Left ventricle myocardium inferior (tissue), 1 donor: ENCODE measurements around the gene KMO. TPM values are rescaled to one million over a fixed set of nuclear protein-coding genes. Genes with fewer than 3 reads are reported as not detected.

Experiments used
- DNase-seq: peaks from one replicate; pipeline ENCODE4 v3.0.0-alpha.2; 2020
- H3K27ac ChIP-seq: fragments of 200-600 bp; replicated peaks from 2 replicates; pipeline ENCODE4 v1.8.0; 2021
- H3K27me3 ChIP-seq: fragments of 200-600 bp; 2 replicates; pipeline ENCODE4 v1.8.0; 2021; ENCODE audit warnings: low read depth
- H3K36me3 ChIP-seq: fragments of 200-600 bp; 2 replicates; pipeline ENCODE4 v1.8.0; 2021
- H3K4me1 ChIP-seq: fragments of 200-600 bp; 2 replicates; pipeline ENCODE4 v1.8.0; 2021
- H3K4me3 ChIP-seq: fragments of 200-600 bp; 2 replicates; pipeline ENCODE4 v1.8.0; 2021; ENCODE audit warnings: mild to moderate bottlenecking, moderate library complexity
- H3K9me3 ChIP-seq: fragments of 200-600 bp; replicated peaks from 2 replicates; pipeline ENCODE4 v1.8.0; 2021
- intact Hi-C: fragments of 100-400 bp; cut with micrococcal nuclease; formaldehyde crosslinking; loops from one replicate; pipeline ENCODE4 v1.11.0; 2022
- total RNA-seq: library from RNA; stranded (reverse); fragmentation: NEBNext Ultra II Directional; extraction: Animal tissue kit (Norgen Biotek cat#: 25700); gene quantifications from one replicate; pipeline ENCODE4 v1.2.1, GENCODE V29; 2021
- TF ChIP-seq, protein P1 (sequence below): fragments of 200-600 bp; IDR thresholded peaks from 2 replicates; pipeline ENCODE4 v1.8.0; 2021; ENCODE audit warnings: antibody characterized with exemption, mild to moderate bottlenecking, borderline replicate concordance
- donor health status: DM: no; HTN: yes; CAD: no; lungs with severe emphysema.

KMO gene
- total RNA-seq, 1 donor from 2014 or later = not detected

GRCh38 chr1:241592273-241592958 lies 60.2 kb downstream of the KMO start:
- DNase-seq = no peak
- H3K27me3 ChIP-seq = no peaks in the 10 kb centered on the region
- peaks cover 7% of the 10 kb centered on the region for H3K36me3 ChIP-seq
- TF ChIP-seq, protein P1, sequence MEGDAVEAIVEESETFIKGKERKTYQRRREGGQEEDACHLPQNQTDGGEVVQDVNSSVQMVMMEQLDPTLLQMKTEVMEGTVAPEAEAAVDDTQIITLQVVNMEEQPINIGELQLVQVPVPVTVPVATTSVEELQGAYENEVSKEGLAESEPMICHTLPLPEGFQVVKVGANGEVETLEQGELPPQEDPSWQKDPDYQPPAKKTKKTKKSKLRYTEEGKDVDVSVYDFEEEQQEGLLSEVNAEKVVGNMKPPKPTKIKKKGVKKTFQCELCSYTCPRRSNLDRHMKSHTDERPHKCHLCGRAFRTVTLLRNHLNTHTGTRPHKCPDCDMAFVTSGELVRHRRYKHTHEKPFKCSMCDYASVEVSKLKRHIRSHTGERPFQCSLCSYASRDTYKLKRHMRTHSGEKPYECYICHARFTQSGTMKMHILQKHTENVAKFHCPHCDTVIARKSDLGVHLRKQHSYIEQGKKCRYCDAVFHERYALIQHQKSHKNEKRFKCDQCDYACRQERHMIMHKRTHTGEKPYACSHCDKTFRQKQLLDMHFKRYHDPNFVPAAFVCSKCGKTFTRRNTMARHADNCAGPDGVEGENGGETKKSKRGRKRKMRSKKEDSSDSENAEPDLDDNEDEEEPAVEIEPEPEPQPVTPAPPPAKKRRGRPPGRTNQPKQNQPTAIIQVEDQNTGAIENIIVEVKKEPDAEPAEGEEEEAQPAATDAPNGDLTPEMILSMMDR = no peak
- no peaks in the 10 kb centered on the region for H3K9me3 ChIP-seq
- H3K27ac ChIP-seq = no peak overlapping the region
- no peak overlapping the region for H3K4me3 ChIP-seq
- intact Hi-C loops = no loop called here
- no peaks in the 10 kb centered on the region for H3K4me1 ChIP-seq

GRCh38 chr1:241593186-241593585 lies 61.0 kb downstream of the KMO start:
- TF ChIP-seq, protein P1 = no peak
- DNase-seq = no peak
- Histone ChIP-seq H3K4me1 (no peaks in the 10 kb centered on the region), H3K27ac (no peak overlapping the region), H3K27me3 (no peaks in the 10 kb centered on the region), H3K9me3 (no peaks in the 10 kb centered on the region), H3K36me3 (peaks cover 7% of the 10 kb centered on the region), H3K4me3 (no peak overlapping the region)
- intact Hi-C loops = no loop called here

DNA sequence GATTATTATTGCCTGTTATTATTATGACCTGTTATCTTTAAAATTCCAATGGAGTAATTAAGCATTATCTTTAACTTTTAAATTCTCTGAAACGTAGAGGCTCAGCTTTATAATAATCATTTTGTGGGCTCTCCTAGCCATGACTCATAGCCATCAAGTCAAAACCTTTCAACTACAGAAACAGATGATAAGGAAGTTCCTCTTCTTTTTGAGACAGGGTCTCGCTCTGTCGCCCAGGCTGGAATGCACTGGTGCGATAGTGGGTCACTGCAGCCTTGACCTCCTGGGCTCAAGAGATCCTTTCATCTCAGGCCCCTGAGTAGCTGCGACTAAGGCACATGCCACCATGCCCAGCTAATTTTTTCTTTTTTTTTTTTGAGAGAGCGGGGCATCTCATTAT lies 64.5 kb downstream of the KMO start:
- no peak for DNase-seq
- intact Hi-C loops = no loop called here
- TF ChIP-seq, protein P1 = no peak
- peaks cover 7% of the 10 kb centered on the region for H3K36me3 ChIP-seq
- H3K27me3 ChIP-seq = no peaks in the 10 kb centered on the region
- H3K4me1 ChIP-seq = peaks cover 4% of the 10 kb centered on the region
- H3K9me3 ChIP-seq = no peaks in the 10 kb centered on the region
- no peak overlapping the region for H3K27ac ChIP-seq
- no peak overlapping the region for H3K4me3 ChIP-seq

- intact Hi-C loops = no loop called here
- DNase-seq = no peak
- Histone ChIP-seq H3K4me1 (peaks cover 4% of the 10 kb centered on the region), H3K4me3 (no peak overlapping the region), H3K27me3 (no peaks in the 10 kb centered on the region), H3K27ac (no peak overlapping the region), H3K9me3 (no peaks in the 10 kb centered on the region), H3K36me3 (peaks cover 7% of the 10 kb centered on the region)
- TF ChIP-seq, protein P1 = no peak
Measured at GRCh38 chr1:241598249-241598648, 66.1 kb downstream of the KMO start.

- no peak overlapping the region for H3K27ac ChIP-seq
- DNase-seq = no peak
- H3K27me3 ChIP-seq = no peaks in the 10 kb centered on the region
- no peaks in the 10 kb centered on the region for H3K9me3 ChIP-seq
- TF ChIP-seq, protein P1 = no peak
- intact Hi-C loops = loop anchor here (10.0 kb wide), 1 partner anchor 214 kb away; no protein-coding TSS in a partner anchor
- H3K4me3 ChIP-seq = no peak overlapping the region
- peaks cover 4% of the 10 kb centered on the region for H3K4me1 ChIP-seq
- no peaks in the 10 kb centered on the region for H3K36me3 ChIP-seq
Measured at GRCh38 chr1:241600496-241600901, 68.3 kb downstream of the KMO start.
